ENCODE data around the gene CLASP2.
"Not testable (repeated sequence)": the region's sequence is repeated elsewhere in the genome, so short reads cannot be mapped to it uniquely, and the experiment has no call there.

Gene CLASP2

DNA sequence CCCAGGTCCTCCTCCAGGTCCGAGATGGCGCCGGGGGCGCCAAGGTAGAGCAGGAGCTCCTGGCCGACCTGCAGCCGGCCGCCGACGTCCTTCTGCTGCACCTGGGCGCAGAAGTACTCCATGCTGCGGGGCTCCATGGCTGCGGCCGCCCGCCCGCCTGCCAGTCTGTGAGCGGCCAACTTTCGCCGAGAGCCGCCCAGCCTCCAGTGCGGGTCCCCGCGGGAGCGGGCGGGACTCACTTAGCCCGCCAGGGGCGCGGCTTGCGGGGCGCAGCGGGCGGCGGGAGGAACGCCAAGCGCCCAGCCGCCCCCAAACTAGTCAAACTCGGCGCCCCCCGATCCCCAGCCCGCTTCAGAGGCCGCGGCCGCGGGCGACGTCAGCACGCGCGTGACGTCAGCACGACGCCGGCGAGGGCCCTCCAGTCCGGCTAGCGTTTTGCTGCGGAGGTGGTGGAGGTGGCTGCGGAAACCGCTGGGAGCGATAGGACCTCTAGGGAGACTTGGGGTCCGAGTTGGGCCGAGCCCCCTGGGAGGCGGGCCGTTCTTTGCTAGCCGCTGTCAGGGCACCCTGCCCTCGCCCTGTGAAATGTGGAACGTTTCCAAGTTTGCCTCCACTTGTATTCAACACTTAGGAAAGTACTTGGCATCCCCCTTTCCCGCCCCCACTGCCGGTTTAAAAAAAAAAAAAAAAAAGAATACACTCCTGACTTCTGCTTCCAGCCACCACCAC is at the start of gene CLASP2:
Gene CLASP2 (minus strand): TSS at position 389 of the 729 bp plus-strand sequence. CDS start 252 bp downstream, at position 137.
- DNase-seq (ENCODE audit: extremely low read depth in 1 of 2, low read depth in 1 of 2): peak; percentile 55 to 72

- DNase-seq (ENCODE audit: extremely low read depth in 1 of 2, low read depth in 1 of 2): no peak
Observed at GRCh38 chr3:33758864-33759263, 40.8 kb upstream of the CLASP2 start.

DNA sequence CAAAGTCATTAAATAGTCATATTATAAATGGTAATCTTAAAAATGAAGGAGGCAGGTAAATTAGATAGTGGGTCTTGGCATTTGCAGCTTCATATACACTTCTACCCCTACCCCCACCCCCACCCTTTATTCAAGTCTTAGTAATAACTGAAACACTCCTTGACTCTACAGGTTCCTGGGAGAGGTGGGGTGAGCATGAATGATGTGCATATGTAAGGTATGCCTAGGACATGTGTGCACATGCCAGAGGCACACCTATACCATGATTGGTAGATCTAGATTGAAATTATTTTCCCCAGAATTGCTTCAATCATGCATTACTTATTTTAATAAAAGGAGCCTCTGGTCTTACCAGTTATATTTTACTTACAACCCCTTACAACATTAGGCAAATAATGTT is 40.2 kb upstream of the CLASP2 start:
- DNase-seq (ENCODE audit: extremely low read depth in 1 of 2, low read depth in 1 of 2): no peak

GRCh38 chr3:33754391-33754790 is 36.3 kb upstream of the CLASP2 start:
- DNase-seq (ENCODE audit: extremely low read depth in 1 of 2, low read depth in 1 of 2): not testable (repeated sequence)

DNA sequence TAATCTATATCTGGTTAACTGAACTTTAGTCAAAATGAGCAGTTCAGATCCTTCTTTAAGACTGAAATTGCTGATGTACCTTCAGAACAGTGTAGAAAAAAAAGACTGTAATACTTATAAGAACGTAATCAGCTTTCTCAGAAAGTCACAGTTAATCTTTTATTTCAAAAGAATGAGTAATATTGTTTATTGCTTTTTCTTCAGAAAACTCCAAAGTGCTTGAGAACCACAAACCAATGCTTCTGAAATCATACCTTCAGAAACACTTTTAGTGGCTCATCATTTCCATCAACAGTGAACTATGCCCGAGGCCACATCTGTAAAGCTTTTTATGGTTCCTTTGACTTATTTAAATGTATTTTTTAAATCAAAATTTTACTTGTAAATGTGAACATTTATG is 33.3 kb upstream of the CLASP2 start:
- no peak for DNase-seq (ENCODE audit: extremely low read depth in 1 of 2, low read depth in 1 of 2)

- DNase-seq (ENCODE audit: extremely low read depth in 1 of 2, low read depth in 1 of 2): no peak
Observed at GRCh38 chr3:33750211-33750548, 32.1 kb upstream of the CLASP2 start.

DNA sequence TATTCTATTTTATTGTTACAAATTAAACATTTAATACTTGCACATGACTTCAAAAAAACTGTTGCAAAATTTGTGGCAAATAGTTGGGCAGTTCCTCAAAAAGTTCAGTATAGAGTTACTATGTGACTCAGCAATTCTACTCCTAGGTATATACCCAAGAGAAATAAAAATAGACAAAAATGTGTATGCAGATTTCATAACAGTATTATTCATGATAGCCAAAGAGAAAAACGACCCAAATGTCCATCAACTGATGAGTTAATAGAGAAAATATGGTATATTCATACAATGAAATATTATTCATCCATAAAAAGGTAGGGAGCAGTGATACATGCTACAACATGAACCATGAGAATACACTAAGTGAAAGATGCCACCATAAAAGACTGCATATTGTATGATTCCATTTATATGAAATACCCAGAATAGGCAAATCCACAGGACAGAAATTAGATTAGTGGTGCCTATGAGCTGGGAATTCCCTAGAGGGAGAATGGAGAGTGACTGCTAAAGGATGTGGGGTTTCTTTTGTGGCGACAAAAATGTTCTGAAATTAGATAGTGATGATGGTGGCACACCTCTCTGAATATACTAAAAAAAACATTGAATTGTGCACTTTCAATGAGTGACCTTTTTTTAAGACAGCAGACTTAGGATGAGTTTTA is 31.6 kb upstream of the CLASP2 start:
- DNase-seq (ENCODE audit: extremely low read depth in 1 of 2, low read depth in 1 of 2): no peak

- DNase-seq (ENCODE audit: extremely low read depth in 1 of 2, low read depth in 1 of 2): no peak
Observed at GRCh38 chr3:33746416-33747116, 28.5 kb upstream of the CLASP2 start.

DNA sequence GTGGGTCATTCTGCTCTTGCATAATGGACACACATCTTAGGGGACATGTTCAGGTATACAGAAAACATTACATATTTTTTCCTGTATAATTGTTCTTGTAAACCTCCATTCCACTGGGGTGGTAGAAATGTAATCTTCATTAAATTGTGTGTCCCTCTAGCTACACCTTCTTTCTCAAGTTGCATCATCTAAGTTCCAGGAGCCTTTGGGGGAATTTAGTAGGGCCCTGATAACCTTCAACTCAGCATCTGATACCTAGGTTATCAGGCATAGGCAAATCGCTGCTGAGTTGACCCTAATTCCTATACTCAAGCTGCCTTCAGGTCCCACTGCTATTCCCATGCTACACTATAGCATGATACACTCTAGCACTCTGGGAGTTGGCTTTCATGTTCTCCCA is 19.1 kb upstream of the CLASP2 start:
- DNase-seq (ENCODE audit: extremely low read depth in 1 of 2, low read depth in 1 of 2): no peak

DNA sequence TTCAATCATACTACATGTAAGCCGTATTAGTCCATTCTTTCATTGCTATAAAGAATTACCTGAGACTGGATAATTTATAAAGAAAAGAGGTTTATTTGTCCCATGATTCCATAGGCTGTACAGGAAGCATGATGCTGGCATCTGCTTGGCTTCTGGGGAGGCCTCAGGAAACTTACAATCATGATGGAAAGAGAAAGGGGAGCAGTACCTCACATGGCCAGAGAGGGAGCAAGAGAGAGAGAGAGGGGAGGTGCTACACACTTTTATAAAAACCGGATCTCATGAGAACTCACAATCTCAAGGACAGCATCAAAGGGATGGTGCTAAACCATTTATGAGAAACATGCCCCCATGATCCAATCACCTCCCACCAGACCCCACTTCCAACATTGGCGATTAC is 14.3 kb upstream of the CLASP2 start:
- no peak for DNase-seq (ENCODE audit: extremely low read depth in 1 of 2, low read depth in 1 of 2)

- no peak for DNase-seq (ENCODE audit: extremely low read depth in 1 of 2, low read depth in 1 of 2)
Observed at GRCh38 chr3:33729993-33730392, 11.9 kb upstream of the CLASP2 start.

DNA sequence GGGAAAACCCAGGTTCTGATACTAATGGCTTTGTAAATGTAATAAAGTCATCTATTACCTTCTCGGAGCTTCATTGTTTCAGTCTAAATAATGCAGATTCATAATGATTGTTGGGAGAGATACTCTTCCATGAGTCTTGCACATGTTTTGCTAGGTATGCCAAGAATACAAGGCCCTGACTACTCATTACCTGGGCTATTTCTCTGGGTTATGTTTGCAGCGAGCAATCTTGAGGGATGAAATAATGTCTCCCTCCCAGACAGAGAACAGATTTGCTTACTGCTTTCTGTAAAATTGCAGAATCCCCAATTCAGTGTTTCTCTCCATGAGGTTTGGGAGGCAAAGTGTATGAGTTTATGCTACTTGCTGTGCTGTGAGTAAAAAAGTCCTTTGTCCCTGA is 6.2 kb upstream of the CLASP2 start:
- no peak for DNase-seq (ENCODE audit: extremely low read depth in 1 of 2, low read depth in 1 of 2)

GRCh38 chr3:33722626-33723370 is 4.7 kb upstream of the CLASP2 start:
- DNase-seq (ENCODE audit: extremely low read depth in 1 of 2, low read depth in 1 of 2): no peak

DNA sequence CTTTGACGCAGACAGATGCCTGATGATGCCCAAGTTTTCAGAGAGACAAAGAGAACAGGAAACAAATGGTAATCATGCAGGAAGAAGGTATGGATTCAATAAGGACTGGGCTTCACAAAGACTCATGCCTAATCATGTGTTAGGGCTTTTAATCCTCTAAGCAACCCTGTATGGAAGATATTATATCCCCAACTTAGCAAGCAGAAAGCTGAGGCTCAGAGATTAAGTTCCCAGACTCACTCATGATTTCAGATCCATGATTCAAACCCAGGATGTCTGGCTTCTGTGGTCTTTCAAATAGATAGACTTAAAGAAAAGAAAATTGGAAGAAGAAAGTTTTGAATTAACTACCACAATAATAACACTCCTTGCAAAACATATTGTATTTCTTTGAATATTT is 4.1 kb upstream of the CLASP2 start:
- no peak for DNase-seq (ENCODE audit: extremely low read depth in 1 of 2, low read depth in 1 of 2)

- no peak for DNase-seq (ENCODE audit: extremely low read depth in 1 of 2, low read depth in 1 of 2)
Observed at GRCh38 chr3:33718595-33718907, 497 bp upstream of the CLASP2 start.

DNA sequence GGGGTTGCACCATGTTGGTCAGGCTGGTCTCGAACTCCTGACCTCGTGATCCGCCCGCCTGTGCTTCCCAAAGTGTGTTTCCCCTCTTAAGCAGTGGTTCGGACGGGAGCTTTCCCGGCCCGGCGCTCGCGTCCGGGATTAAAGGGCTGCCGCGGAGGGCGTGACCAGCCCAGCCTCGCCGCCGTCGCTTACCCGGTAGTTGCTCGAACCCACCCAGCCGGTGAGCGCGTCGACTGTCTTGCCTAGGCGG is 513 bp downstream of the CLASP2 start:
- DNase-seq (ENCODE audit: extremely low read depth in 1 of 2, low read depth in 1 of 2): peak in 1 of 2 donors; percentile 35

- no peak for DNase-seq (ENCODE audit: extremely low read depth in 1 of 2, low read depth in 1 of 2)
Observed at GRCh38 chr3:33716227-33716626, 1.8 kb downstream of the CLASP2 start.

DNA sequence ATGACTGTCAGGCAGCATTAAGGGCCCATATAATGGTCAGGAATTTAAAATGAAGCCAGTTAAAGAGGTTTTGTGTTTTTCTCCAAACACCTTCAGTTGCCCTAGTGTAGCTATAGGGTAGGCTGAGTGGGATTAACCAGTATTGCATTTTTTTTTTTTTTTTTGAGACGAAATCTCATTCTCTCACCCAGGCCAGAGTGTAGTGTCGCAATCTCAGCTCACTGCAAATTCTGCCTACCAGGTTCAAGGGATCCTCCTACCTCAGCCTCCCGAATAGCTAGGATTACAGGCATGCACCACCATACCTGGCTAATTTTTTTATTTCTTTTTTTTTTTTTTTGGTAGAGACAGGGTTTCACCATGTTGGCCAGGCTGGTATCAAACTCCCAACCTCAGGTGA is 7.0 kb downstream of the CLASP2 start:
- DNase-seq (ENCODE audit: extremely low read depth in 1 of 2, low read depth in 1 of 2): no peak

DNA sequence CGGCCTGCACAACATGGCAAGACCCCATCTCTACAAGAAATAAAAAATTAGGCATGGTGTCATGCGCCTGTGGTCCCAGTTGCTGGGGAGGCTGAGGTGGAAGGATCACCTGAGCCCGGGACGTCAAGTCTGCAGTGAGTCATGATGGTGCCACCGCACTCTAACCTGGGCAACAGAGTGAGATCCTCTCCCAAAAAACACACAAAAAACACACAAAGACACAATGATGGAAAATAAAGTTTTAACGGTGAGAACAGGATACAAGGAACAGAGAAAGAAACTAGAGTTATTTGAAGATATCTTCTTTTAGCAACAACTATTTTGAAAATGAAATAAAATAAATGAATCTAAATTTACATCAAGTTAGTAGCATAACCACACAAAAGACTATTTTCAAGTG is 12.0 kb downstream of the CLASP2 start:
- DNase-seq (ENCODE audit: extremely low read depth in 1 of 2, low read depth in 1 of 2): no peak

- no peak for DNase-seq (ENCODE audit: extremely low read depth in 1 of 2, low read depth in 1 of 2)
Observed at GRCh38 chr3:33704891-33705290, 13.2 kb downstream of the CLASP2 start.

- DNase-seq (ENCODE audit: extremely low read depth in 1 of 2, low read depth in 1 of 2): no peak
Observed at GRCh38 chr3:33699275-33699674, 18.8 kb downstream of the CLASP2 start.

- no peak for DNase-seq (ENCODE audit: extremely low read depth in 1 of 2, low read depth in 1 of 2)
Observed at GRCh38 chr3:33694944-33695343, 23.1 kb downstream of the CLASP2 start.
